Osteoblast (primary cell): ENCODE data around the gene USP11. TPM values are rescaled to one million over a fixed set of nuclear protein-coding genes. Genes with fewer than 3 reads are reported as not detected.

Experiments
- DNase-seq: peaks from one replicate; pipeline ENCODE4 v3.0.0; 2011; ENCODE audit warnings: low spot score, mixed read lengths; ENCODE audit not compliant: insufficient read length; ENCODE audit errors: missing footprints
- H2AFZ ChIP-seq: 2 replicates; pipeline ENCODE4 v1.6.0; 2011; ENCODE audit warnings: mild to moderate bottlenecking, low read length
- H3K27ac ChIP-seq: 2 replicates; pipeline ENCODE4 v1.5.1; 2011; ENCODE audit warnings: mild to moderate bottlenecking, low read depth, low read length, moderate library complexity
- H3K27me3 ChIP-seq: 2 replicates; pipeline ENCODE4 v1.6.0; 2012; ENCODE audit warnings: mild to moderate bottlenecking, control low read depth, inconsistent platforms, low read length, moderate library complexity; ENCODE audit not compliant: insufficient read depth
- H3K36me3 ChIP-seq: 2 replicates; pipeline ENCODE4 v1.5.1; 2011; ENCODE audit warnings: mild to moderate bottlenecking, low read length, control low read depth, moderate library complexity; ENCODE audit not compliant: insufficient read depth
- H3K4me1 ChIP-seq: 2 replicates; pipeline ENCODE4 v1.5.1; 2011; ENCODE audit warnings: mild to moderate bottlenecking, low read length, control low read depth, moderate library complexity; ENCODE audit not compliant: insufficient read depth
- H3K4me2 ChIP-seq: 2 replicates; pipeline ENCODE4 v1.6.0; 2011; ENCODE audit warnings: mild to moderate bottlenecking, low read length; ENCODE audit not compliant: insufficient read depth
- H3K4me3 ChIP-seq: fragments of 200-600 bp; sonication (generic); 3 replicates; pipeline ENCODE4 v1.5.1; 2012; ENCODE audit warnings: mild to moderate bottlenecking, low read length, inconsistent platforms; ENCODE audit not compliant: insufficient read depth
- H3K79me2 ChIP-seq: 2 replicates; pipeline ENCODE4 v1.6.0; 2012; ENCODE audit warnings: mild to moderate bottlenecking, low read length, control low read depth, inconsistent platforms; ENCODE audit not compliant: insufficient read depth
- H3K9me3 ChIP-seq: 2 replicates; pipeline ENCODE4 v1.5.1; 2011; ENCODE audit warnings: low read depth, low read length, control low read depth
- H4K20me1 ChIP-seq: 2 replicates; pipeline ENCODE4 v1.6.0; 2012; ENCODE audit warnings: mild to moderate bottlenecking, low read length, control low read depth; ENCODE audit not compliant: insufficient read depth
- CTCF ChIP-seq: IDR thresholded peaks from 2 replicates; pipeline ENCODE4 v1.5.1; 2011; ENCODE audit warnings: mild to moderate bottlenecking, low read depth, low read length, moderate library complexity; ENCODE audit errors: extremely low read depth
- total RNA-seq: library from RNA; depleted of rRNA; stranded (reverse); fragments of >200 nt; gene quantifications from 2 replicates; pipeline ENCODE4 v1.2.3, GENCODE V29; 2012

USP11 gene
- total RNA-seq, 1 donor = 28.2 TPM

GRCh38 chrX:47215291-47215900, 17.4 kb upstream of the USP11 start:
- peaks cover 63% of the 10 kb centered on the region for H4K20me1 ChIP-seq
- no peak for DNase-seq
- H3K4me1 ChIP-seq = peaks cover 29% of the 10 kb centered on the region
- no peak overlapping the region for H2AFZ ChIP-seq
- no peak for TF ChIP-seq CTCF
- peaks cover 22% of the 10 kb centered on the region for H3K79me2 ChIP-seq
- H3K27me3 ChIP-seq = no peaks in the 10 kb centered on the region
- H3K9me3 ChIP-seq = no peaks in the 10 kb centered on the region
- H3K4me2 ChIP-seq = no peak overlapping the region
- no peak overlapping the region for H3K4me3 ChIP-seq
- H3K36me3 ChIP-seq = peaks cover 59% of the 10 kb centered on the region
- no peak overlapping the region for H3K27ac ChIP-seq

- Histone ChIP-seq H3K36me3 (peaks cover 49% of the 10 kb centered on the region), H3K4me2 (peak overlapping the region; percentile 92), H4K20me1 (peaks cover 64% of the 10 kb centered on the region), H3K9me3 (no peaks in the 10 kb centered on the region), H2AFZ (no peak overlapping the region), H3K27me3 (no peaks in the 10 kb centered on the region), H3K4me1 (peaks cover 31% of the 10 kb centered on the region), H3K4me3 (no peak overlapping the region), H3K27ac (peak overlapping the region; percentile 88), H3K79me2 (peaks cover 32% of the 10 kb centered on the region)
- TF ChIP-seq CTCF = no peak
- peak; percentile 66 for DNase-seq
Observed at GRCh38 chrX:47216393-47216925, 16.4 kb upstream of the USP11 start.

GRCh38 chrX:47217121-47217851, 15.5 kb upstream of the USP11 start:
- peaks cover 64% of the 10 kb centered on the region for H4K20me1 ChIP-seq
- H2AFZ ChIP-seq = no peak overlapping the region
- peaks cover 40% of the 10 kb centered on the region for H3K79me2 ChIP-seq
- H3K36me3 ChIP-seq = peaks cover 40% of the 10 kb centered on the region
- peak overlapping the region; percentile 88 for H3K27ac ChIP-seq
- no peaks in the 10 kb centered on the region for H3K9me3 ChIP-seq
- H3K27me3 ChIP-seq = no peaks in the 10 kb centered on the region
- no peak for TF ChIP-seq CTCF
- peaks cover 31% of the 10 kb centered on the region for H3K4me1 ChIP-seq
- DNase-seq = peak; percentile 93
- peak overlapping the region; percentile 92 for H3K4me2 ChIP-seq
- peak overlapping the region; percentile 84 for H3K4me3 ChIP-seq

DNA sequence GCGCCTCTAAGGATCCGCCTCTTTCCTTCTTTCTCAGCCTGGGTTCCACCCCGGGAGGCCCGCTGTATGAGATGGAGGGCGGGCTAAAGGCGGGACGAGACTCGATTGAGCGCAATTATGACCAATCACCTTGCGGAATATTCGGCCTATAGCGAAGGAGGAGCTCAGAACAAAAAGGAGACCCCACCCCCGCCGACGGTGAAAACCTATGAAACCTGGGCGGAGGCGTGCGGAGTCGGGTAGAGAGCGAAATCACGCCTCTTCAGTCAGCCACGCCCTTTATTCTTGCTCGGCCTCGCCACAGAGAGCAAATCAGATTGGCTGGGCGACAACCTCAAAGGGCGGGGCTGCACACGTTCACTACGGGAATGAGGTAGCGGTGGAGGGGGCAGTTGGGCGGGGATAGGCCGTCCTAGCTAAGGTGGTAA, 14.9 kb upstream of the USP11 start:
- TF ChIP-seq CTCF = no peak
- peak overlapping the region; percentile 97 for H3K27ac ChIP-seq
- H4K20me1 ChIP-seq = peaks cover 61% of the 10 kb centered on the region
- H3K36me3 ChIP-seq = peaks cover 34% of the 10 kb centered on the region
- H3K4me3 ChIP-seq = peak overlapping the region; percentile 84
- H3K9me3 ChIP-seq = no peaks in the 10 kb centered on the region
- peak overlapping the region; percentile 92 for H3K4me2 ChIP-seq
- peak; percentile 99 for DNase-seq
- peaks cover 31% of the 10 kb centered on the region for H3K4me1 ChIP-seq
- H2AFZ ChIP-seq = peak overlapping the region; percentile 95
- peaks cover 45% of the 10 kb centered on the region for H3K79me2 ChIP-seq
- no peaks in the 10 kb centered on the region for H3K27me3 ChIP-seq
